ENCODE results near the gene TNFSF11.

DNA sequence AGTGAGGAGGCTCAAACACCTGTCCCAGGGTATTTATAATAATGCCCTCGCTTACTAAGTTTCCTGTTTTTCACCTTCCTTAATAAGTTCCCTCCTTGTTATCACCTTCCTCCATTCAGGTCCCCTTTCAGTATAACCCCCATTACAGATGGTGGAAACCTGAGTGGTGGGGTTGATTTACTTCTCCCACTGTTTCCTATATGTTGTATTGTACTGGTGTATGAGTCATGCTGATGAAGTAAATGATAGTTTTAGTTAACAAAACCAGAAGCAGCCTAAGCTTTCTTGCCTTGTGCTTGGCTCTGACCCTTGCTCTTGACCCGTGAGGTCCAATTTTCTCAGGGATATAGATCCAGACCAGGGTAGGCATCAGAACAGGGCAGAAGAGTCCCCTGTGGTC is 22.3 kb upstream of the TNFSF11 start:
- no peak for TF ChIP-seq EZH2phosphoT487 (IDR thresholded peaks at IDR 0.05; ENCODE audit: borderline replicate concordance)
- TF ChIP-seq, protein P1, sequence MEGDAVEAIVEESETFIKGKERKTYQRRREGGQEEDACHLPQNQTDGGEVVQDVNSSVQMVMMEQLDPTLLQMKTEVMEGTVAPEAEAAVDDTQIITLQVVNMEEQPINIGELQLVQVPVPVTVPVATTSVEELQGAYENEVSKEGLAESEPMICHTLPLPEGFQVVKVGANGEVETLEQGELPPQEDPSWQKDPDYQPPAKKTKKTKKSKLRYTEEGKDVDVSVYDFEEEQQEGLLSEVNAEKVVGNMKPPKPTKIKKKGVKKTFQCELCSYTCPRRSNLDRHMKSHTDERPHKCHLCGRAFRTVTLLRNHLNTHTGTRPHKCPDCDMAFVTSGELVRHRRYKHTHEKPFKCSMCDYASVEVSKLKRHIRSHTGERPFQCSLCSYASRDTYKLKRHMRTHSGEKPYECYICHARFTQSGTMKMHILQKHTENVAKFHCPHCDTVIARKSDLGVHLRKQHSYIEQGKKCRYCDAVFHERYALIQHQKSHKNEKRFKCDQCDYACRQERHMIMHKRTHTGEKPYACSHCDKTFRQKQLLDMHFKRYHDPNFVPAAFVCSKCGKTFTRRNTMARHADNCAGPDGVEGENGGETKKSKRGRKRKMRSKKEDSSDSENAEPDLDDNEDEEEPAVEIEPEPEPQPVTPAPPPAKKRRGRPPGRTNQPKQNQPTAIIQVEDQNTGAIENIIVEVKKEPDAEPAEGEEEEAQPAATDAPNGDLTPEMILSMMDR (conservative IDR thresholded peaks at IDR 0.05; ENCODE audit: low read length), result no peak

Measured in Loucy (cell line).